A549 (cell line): ENCODE measurements around the gene COLEC12. TPM values are rescaled to one million over a fixed set of nuclear protein-coding genes. Genes with fewer than 3 reads are reported as not detected.

Experiments used
- ATAC-seq, 2 experiments: fragments of 200-7000 bp in 1 of 2; fragments of >200 bp in 1 of 2; cut with Nextera tagmentation in 1 of 2; cut with Tn5 transposase in 1 of 2; 3 replicates each; pipeline versions ENCODE4 v1.8.0 to v1.9.1; 2018 to 2020; ENCODE audit warnings: mild to moderate bottlenecking in 1 of 2, moderate library complexity in 1 of 2
- CTCF ChIA-PET: fragments of 300-600 bp; sonication (Branson Sonifier 250); formaldehyde crosslinking; extraction: SDS; loops from one replicate; lab custom pipeline; 2021; ENCODE audit warnings: antibody characterized with exemption, inconsistent platforms; lab: Yijun Ruan, JAX
- POLR2A ChIA-PET: fragments of 350-600 bp; formaldehyde crosslinking; extraction: SDS; loops from one replicate; lab custom pipeline; 2021; ENCODE audit warnings: antibody characterized with exemption, inconsistent platforms; lab: Yijun Ruan, JAX
- DNase-seq, 2 experiments: peaks; one replicate each; pipeline versions ENCODE4 v3.0.0 to v3.0.0-alpha.2; 2011 to 2016; ENCODE audit warnings: low read depth in 1 of 2, low spot score in 1 of 2
- FAIRE-seq: peaks from 2 replicates; lab custom pipeline; 2011; peaks lifted over from hg19 to GRCh38; lab: Jason Lieb, UNC
- H3K27ac ChIP-seq, 2 experiments: fragments of >200 bp; sonication (Bioruptor Twin); formaldehyde crosslinking; 3 replicates each; pipeline ENCODE4 v1.5.1; 2016 to 2017
- H3K4me1 ChIP-seq: fragments of >200 bp; sonication (Bioruptor Twin); formaldehyde crosslinking; 3 replicates; pipeline ENCODE4 v1.6.1; 2016
- H3K4me2 ChIP-seq: fragments of >200 bp; sonication (Bioruptor Twin); formaldehyde crosslinking; 3 replicates; pipeline ENCODE4 v1.6.1; 2016
- H3K4me3 ChIP-seq: fragments of >200 bp; sonication (Bioruptor Twin); formaldehyde crosslinking; 3 replicates; pipeline ENCODE4 v1.5.1; 2016
- H3K9me3 ChIP-seq: fragments of >200 bp; sonication (Bioruptor Twin); formaldehyde crosslinking; 3 replicates; pipeline ENCODE4 v1.6.1; 2016
- CBX2 ChIP-seq: fragments of 200-600 bp; sonication (generic); IDR thresholded peaks from 2 replicates; pipeline ENCODE4 v1.6.1; 2016; ENCODE audit warnings: low read depth, mild to moderate bottlenecking, borderline replicate concordance
- CBX8 ChIP-seq: fragments of 200-600 bp; sonication (generic); IDR thresholded peaks from 2 replicates; pipeline ENCODE4 v1.6.1; 2016
- CHD4 ChIP-seq: fragments of 200-600 bp; sonication (generic); IDR thresholded peaks from 2 replicates; pipeline ENCODE4 v1.6.1; 2016; ENCODE audit warnings: antibody characterized with exemption, mild to moderate bottlenecking, borderline replicate concordance
- ESRRA ChIP-seq: fragments of 150-350 bp; IDR thresholded peaks from 2 replicates; pipeline ENCODE4 v1.6.1; 2014; ENCODE audit warnings: mild to moderate bottlenecking, low read length, borderline replicate concordance
- HOXB13 ChIP-seq: fragments of 250-450 bp; sonication (Bioruptor Pico); IDR thresholded peaks from 2 replicates; pipeline ENCODE4 v1.5.0; 2020; ENCODE audit warnings: low read depth, mild to moderate bottlenecking, moderate library complexity
- HOXB5 ChIP-seq: fragments of 250-450 bp; sonication (Bioruptor Pico); IDR thresholded peaks from 2 replicates; pipeline ENCODE4 v1.5.0; 2020; ENCODE audit warnings: mild to moderate bottlenecking, moderate library complexity
- JUN ChIP-seq, 2 experiments: fragments of >200 bp; sonication (Bioruptor Twin); formaldehyde crosslinking; IDR thresholded peaks; 2 replicates in 1 of 2; 3 replicates in 1 of 2; pipeline ENCODE4 v1.6.1; 2016 to 2017
- KDM5A ChIP-seq: fragments of 200-600 bp; sonication (generic); IDR thresholded peaks from 2 replicates; pipeline ENCODE4 v1.6.1; 2016; ENCODE audit warnings: antibody characterized with exemption, mild to moderate bottlenecking
- MAFK ChIP-seq: fragments of 450-650 bp; IDR thresholded peaks from 2 replicates; pipeline ENCODE4 v1.6.1; 2014; ENCODE audit not compliant: partially characterized antibody
- MYC ChIP-seq: IDR thresholded peaks from 2 replicates; pipeline ENCODE4 v1.6.1; 2012; ENCODE audit warnings: mild to moderate bottlenecking, inconsistent platforms, low read length, improper control_type of control experiment, borderline replicate concordance
- RARB ChIP-seq: fragments of 250-450 bp; sonication (Bioruptor Pico); IDR thresholded peaks from 2 replicates; pipeline ENCODE4 v1.8.0; 2021; ENCODE audit warnings: mild to moderate bottlenecking, moderate library complexity
- RNF2 ChIP-seq: fragments of 200-600 bp; sonication (generic); IDR thresholded peaks from 2 replicates; pipeline ENCODE4 v1.6.1; 2016; ENCODE audit warnings: low read depth, mild to moderate bottlenecking, antibody characterized with exemption, moderate library complexity, borderline replicate concordance
- SMC3 ChIP-seq: fragments of >200 bp; sonication (Bioruptor Twin); formaldehyde crosslinking; IDR thresholded peaks from 3 replicates; pipeline ENCODE4 v1.6.1; 2018; ENCODE audit warnings: inconsistent platforms
- TP53 ChIP-seq: fragments of 250-450 bp; sonication (Bioruptor Pico); IDR thresholded peaks from 2 replicates; pipeline ENCODE4 v1.5.0; 2021; ENCODE audit warnings: mild to moderate bottlenecking, moderate library complexity
- ZC3H11A ChIP-seq: fragments of 450-650 bp; IDR thresholded peaks from 2 replicates; pipeline ENCODE4 v1.6.1; 2014; ENCODE audit warnings: antibody characterized with exemption, mild to moderate bottlenecking
- ZNF302 ChIP-seq: fragments of 250-450 bp; sonication (Bioruptor Pico); IDR thresholded peaks from 2 replicates; pipeline ENCODE4 v1.9.0; 2021; ENCODE audit warnings: inconsistent platforms, mild to moderate bottlenecking, moderate library complexity
- WGBS: methylation state at CpG from one replicate; pipeline ENCODE4 v1.1.6; 2017; ENCODE audit errors: missing lambda C conversion rate; 5-methylcytosine and 5-hydroxymethylcytosine counted together
- polyA plus RNA-seq, 4 experiments: library from polyadenylated mRNA; depleted of rRNA in 3 of 4; stranded (reverse); fragments of >200 nt; fragmentation: RNase III in 1 of 4; extraction: RNeasy Plus Mini Kit Qiagen cat#74134 plus additional on column Dnase treatment in 1 of 4; gene quantifications; 2 replicates in 3 of 4; 3 replicates in 1 of 4; pipeline ENCODE4 v1.2.3, GENCODE V29; 2011 to 2017
- TF ChIP-seq, protein P1 (sequence below): fragments of >200 bp; sonication (Bioruptor Twin); formaldehyde crosslinking; IDR thresholded peaks from 3 replicates; pipeline ENCODE4 v1.5.1; 2016
- TF ChIP-seq, protein P2 (sequence below): IDR thresholded peaks from 2 replicates; pipeline ENCODE4 v1.6.1; 2012; ENCODE audit warnings: low read depth, borderline replicate concordance
- TF ChIP-seq, protein P3 (sequence below): fragments of 200-600 bp; sonication (generic); IDR thresholded peaks from 2 replicates; pipeline ENCODE4 v1.6.1; 2016; ENCODE audit warnings: antibody characterized with exemption, mild to moderate bottlenecking, moderate library complexity
- TF ChIP-seq, protein P4 (sequence below): IDR thresholded peaks from 2 replicates; pipeline ENCODE4 v1.6.1; 2012

The COLEC12 gene
- polyA plus RNA-seq, 2 of the 4 experiments (the other 2 are of a cell fraction) = 0.01 TPM; not detected in 1

DNA sequence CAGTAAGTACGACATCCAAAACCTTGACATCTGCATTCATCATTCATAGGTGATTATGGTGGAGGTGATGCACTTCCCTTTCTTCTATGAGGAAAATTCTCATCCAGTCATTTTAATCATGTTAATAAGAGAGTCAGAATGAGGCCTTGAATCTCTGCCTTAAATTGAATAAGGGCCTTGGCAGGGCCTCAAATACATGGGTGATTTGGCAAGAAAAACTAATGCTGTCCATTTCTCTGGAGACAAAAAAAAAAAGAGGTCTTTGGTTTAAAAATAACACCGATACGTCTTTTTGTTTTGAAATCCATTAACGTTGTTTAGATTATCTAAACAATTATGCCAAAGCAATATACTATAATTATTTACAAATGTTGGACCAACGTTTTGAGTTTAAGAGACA is 8.1 kb downstream of the COLEC12 start:
- no peak for DNase-seq
- Histone ChIP-seq H3K9me3 (no peaks in the 10 kb centered on the region), H3K27ac (no peak overlapping the region), H3K4me3 (no peak overlapping the region)
- POLR2A ChIA-PET = no interaction called here
- no peak for FAIRE-seq
- TF ChIP-seq RARB (CRISPR knock-in tag) (no peak), MYC (no peak), CHD4 (no peak), JUN (IDR thresholded peaks at IDR 0.05) (no peak), CBX8 (no peak), HOXB5 (CRISPR knock-in tag) (no peak), TP53 (CRISPR knock-in tag) (no peak), ESRRA (no peak), CBX2 (no peak)
- TF ChIP-seq, protein P1, sequence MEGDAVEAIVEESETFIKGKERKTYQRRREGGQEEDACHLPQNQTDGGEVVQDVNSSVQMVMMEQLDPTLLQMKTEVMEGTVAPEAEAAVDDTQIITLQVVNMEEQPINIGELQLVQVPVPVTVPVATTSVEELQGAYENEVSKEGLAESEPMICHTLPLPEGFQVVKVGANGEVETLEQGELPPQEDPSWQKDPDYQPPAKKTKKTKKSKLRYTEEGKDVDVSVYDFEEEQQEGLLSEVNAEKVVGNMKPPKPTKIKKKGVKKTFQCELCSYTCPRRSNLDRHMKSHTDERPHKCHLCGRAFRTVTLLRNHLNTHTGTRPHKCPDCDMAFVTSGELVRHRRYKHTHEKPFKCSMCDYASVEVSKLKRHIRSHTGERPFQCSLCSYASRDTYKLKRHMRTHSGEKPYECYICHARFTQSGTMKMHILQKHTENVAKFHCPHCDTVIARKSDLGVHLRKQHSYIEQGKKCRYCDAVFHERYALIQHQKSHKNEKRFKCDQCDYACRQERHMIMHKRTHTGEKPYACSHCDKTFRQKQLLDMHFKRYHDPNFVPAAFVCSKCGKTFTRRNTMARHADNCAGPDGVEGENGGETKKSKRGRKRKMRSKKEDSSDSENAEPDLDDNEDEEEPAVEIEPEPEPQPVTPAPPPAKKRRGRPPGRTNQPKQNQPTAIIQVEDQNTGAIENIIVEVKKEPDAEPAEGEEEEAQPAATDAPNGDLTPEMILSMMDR = no peak
- TF ChIP-seq, protein P2, sequence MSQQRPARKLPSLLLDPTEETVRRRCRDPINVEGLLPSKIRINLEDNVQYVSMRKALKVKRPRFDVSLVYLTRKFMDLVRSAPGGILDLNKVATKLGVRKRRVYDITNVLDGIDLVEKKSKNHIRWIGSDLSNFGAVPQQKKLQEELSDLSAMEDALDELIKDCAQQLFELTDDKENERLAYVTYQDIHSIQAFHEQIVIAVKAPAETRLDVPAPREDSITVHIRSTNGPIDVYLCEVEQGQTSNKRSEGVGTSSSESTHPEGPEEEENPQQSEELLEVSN = no peak
- TF ChIP-seq, protein P3, sequence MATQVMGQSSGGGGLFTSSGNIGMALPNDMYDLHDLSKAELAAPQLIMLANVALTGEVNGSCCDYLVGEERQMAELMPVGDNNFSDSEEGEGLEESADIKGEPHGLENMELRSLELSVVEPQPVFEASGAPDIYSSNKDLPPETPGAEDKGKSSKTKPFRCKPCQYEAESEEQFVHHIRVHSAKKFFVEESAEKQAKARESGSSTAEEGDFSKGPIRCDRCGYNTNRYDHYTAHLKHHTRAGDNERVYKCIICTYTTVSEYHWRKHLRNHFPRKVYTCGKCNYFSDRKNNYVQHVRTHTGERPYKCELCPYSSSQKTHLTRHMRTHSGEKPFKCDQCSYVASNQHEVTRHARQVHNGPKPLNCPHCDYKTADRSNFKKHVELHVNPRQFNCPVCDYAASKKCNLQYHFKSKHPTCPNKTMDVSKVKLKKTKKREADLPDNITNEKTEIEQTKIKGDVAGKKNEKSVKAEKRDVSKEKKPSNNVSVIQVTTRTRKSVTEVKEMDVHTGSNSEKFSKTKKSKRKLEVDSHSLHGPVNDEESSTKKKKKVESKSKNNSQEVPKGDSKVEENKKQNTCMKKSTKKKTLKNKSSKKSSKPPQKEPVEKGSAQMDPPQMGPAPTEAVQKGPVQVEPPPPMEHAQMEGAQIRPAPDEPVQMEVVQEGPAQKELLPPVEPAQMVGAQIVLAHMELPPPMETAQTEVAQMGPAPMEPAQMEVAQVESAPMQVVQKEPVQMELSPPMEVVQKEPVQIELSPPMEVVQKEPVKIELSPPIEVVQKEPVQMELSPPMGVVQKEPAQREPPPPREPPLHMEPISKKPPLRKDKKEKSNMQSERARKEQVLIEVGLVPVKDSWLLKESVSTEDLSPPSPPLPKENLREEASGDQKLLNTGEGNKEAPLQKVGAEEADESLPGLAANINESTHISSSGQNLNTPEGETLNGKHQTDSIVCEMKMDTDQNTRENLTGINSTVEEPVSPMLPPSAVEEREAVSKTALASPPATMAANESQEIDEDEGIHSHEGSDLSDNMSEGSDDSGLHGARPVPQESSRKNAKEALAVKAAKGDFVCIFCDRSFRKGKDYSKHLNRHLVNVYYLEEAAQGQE = no peak
- TF ChIP-seq, all 56 proteins: peak for 0
- ATAC-seq = no peak
- WGBS = 56% methylated on average over 5 of the region's 5 CpGs
- CTCF ChIA-PET = no interaction called here
- no peak overlapping the region for H3K4me2 ChIP-seq
- H3K4me1 ChIP-seq = peaks cover 10% of the 10 kb centered on the region; the same call in 1 of the 3 replicates

DNA sequence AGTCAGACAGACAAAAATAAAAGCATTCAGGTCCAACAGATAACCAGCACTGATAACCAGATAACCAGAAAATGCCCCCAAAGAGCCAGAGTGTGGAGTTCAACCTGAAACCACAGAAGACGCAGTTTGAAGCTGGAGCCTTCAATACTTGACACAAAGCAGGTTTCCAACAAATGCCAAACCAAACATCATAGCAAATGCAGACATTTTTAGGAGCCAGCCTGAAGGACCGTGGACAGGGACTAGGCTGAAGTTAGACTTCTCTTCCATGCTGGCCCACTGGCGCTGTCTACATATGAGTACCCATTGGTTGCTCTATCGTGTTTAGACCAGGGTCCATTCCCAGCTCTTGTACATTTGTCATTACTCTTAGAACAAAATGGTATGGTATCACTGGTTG is 9.9 kb downstream of the COLEC12 start:
- TF ChIP-seq SMC3 (no peak), ZNF302 (CRISPR knock-in tag) (no peak), ESRRA (no peak), RNF2 (no peak), KDM5A (no peak)
- FAIRE-seq (no peak), DNase-seq (no peak), ATAC-seq (no peak)
- Histone ChIP-seq H3K9me3 (no peaks in the 10 kb centered on the region), H3K27ac (no peak overlapping the region), H3K4me1 (peaks cover 10% of the 10 kb centered on the region; the same call in 1 of the 3 replicates), H3K4me3 (no peak overlapping the region), H3K4me2 (no peak overlapping the region)
- CTCF ChIA-PET = interaction anchor here (1.3 kb wide), 1 partner anchor 9 kb away, joined by 3 read pairs; no protein-coding TSS in a partner anchor
- POLR2A ChIA-PET = no interaction called here
- 68% methylated on average over 4 of the region's 4 CpGs for WGBS

DNA sequence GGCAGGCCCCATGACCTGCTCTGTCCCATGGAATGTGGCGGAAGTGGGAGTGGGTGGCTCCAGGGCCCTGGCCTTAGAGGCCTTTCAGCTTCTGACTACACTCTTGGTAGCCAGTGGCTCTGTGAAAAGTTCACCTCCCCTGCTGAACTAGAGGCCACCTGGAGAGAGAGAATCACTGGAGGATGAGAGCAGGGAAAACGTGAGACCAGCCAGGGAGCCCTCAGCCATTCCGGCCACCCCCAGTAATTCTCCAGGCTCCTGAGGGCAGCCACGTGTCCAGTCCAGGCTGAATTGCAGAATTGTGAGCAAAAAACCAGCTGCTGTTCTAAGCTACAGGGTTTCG is 10.5 kb downstream of the COLEC12 start:
- H3K27ac ChIP-seq = no peak overlapping the region
- no peak for DNase-seq
- TF ChIP-seq HOXB13 (CRISPR knock-in tag) = no peak
- no peak for TF ChIP-seq MAFK
- no peak for TF ChIP-seq ZC3H11A
- TF ChIP-seq, protein P4, sequence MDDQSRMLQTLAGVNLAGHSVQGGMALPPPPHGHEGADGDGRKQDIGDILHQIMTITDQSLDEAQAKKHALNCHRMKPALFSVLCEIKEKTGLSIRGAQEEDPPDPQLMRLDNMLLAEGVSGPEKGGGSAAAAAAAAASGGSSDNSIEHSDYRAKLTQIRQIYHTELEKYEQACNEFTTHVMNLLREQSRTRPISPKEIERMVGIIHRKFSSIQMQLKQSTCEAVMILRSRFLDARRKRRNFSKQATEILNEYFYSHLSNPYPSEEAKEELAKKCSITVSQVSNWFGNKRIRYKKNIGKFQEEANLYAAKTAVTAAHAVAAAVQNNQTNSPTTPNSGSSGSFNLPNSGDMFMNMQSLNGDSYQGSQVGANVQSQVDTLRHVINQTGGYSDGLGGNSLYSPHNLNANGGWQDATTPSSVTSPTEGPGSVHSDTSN = no peak
- no peak for TF ChIP-seq HOXB5 (CRISPR knock-in tag)
- no peak for TF ChIP-seq RNF2
- H3K4me1 ChIP-seq = peaks cover 10% of the 10 kb centered on the region; the same call in 1 of the 3 replicates
- no peak overlapping the region for H3K4me2 ChIP-seq
- no peaks in the 10 kb centered on the region for H3K9me3 ChIP-seq
- ATAC-seq = no peak
- 46% methylated on average over 5 of the region's 5 CpGs for WGBS
- FAIRE-seq = no peak
- POLR2A ChIA-PET = no interaction called here
- H3K4me3 ChIP-seq = no peak overlapping the region
- CTCF ChIA-PET = interaction anchor here (1.0 kb wide), 1 partner anchor 52 kb away, joined by 3 read pairs; no protein-coding TSS in a partner anchor
